ENCODE measurements around the gene KIAA0825.

DNA sequence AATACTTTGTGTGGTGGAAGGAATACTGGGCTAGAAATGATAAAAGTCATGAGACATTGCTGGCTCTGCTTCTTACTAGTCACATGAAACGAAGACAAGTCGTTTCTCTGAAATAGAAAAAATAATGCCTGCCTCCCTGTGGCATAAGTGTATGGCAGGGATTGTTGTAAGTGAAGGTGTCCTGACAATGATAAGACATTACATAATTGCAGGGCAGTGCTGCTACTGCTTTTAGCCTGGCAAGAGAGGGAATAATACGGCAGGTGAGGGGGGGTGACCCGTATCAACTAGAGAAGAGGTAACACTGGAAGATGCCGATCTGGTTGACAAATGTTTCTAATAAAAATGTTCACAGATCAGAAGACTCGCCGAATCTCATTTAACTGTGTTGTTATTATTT is 314.3 kb downstream of the KIAA0825 start:
- TF ChIP-seq, protein P1, sequence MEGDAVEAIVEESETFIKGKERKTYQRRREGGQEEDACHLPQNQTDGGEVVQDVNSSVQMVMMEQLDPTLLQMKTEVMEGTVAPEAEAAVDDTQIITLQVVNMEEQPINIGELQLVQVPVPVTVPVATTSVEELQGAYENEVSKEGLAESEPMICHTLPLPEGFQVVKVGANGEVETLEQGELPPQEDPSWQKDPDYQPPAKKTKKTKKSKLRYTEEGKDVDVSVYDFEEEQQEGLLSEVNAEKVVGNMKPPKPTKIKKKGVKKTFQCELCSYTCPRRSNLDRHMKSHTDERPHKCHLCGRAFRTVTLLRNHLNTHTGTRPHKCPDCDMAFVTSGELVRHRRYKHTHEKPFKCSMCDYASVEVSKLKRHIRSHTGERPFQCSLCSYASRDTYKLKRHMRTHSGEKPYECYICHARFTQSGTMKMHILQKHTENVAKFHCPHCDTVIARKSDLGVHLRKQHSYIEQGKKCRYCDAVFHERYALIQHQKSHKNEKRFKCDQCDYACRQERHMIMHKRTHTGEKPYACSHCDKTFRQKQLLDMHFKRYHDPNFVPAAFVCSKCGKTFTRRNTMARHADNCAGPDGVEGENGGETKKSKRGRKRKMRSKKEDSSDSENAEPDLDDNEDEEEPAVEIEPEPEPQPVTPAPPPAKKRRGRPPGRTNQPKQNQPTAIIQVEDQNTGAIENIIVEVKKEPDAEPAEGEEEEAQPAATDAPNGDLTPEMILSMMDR (IDR thresholded peaks at IDR 0.05; ENCODE audit: low read length) = no peak
- TF ChIP-seq EZH2 (IDR thresholded peaks at IDR 0.05; ENCODE audit: borderline replicate concordance, low read length) = no peak
